Measurements from ENCODE around the gene DCAKD. TPM values are rescaled to one million over a fixed set of nuclear protein-coding genes. Genes with fewer than 3 reads are reported as not detected.

The DCAKD gene
- total and polyA plus RNA-seq, 9 donors = 19.8 to 62.3 (median 46.2) TPM

GRCh38 chr17:44983563-44983962 lies 67.9 kb downstream of the DCAKD start:
- H3K4me3 ChIP-seq = no peak overlapping the region
- intact Hi-C loops (cut with DNase I) = no loop called here
- WGBS, 3 donors = 92 to 93% (median 92%) methylated on average over 4 of the region's 4 CpGs

GRCh38 chr17:44982113-44982702 lies 69.2 kb downstream of the DCAKD start:
- no peak overlapping the region for H3K27ac ChIP-seq
- TF ChIP-seq CTCF (IDR thresholded peaks at IDR 0.05) = no peak
- no peak for TF ChIP-seq EP300 (IDR thresholded peaks at IDR 0.05)
- TF ChIP-seq POLR2A (IDR thresholded peaks at IDR 0.05) = no peak
- intact Hi-C loops (cut with DNase I) = no loop called here
- DNase-seq = no peak
- no peaks in the 10 kb centered on the region for H3K9me3 ChIP-seq
- no peaks in the 10 kb centered on the region for H3K36me3 ChIP-seq
- H3K4me3 ChIP-seq = no peak overlapping the region
- H3K27me3 ChIP-seq = no peaks in the 10 kb centered on the region
- 94 to 97% (median 97%) methylated on average over 3 of the region's 3 CpGs for WGBS, 3 donors
- peaks cover 20% of the 10 kb centered on the region for H3K4me1 ChIP-seq (ENCODE audit: insufficient read depth)

More at GRCh38 chr17:44983563-44983962, 67.9 kb downstream of the DCAKD start:
- no peaks in the 10 kb centered on the region for H3K36me3 ChIP-seq
- H3K4me1 ChIP-seq (ENCODE audit: insufficient read depth) = peaks cover 12% of the 10 kb centered on the region
- no peaks in the 10 kb centered on the region for H3K9me3 ChIP-seq
- no peak overlapping the region for H3K27ac ChIP-seq
- TF ChIP-seq EP300 (IDR thresholded peaks at IDR 0.05) = no peak
- no peak for TF ChIP-seq CTCF (IDR thresholded peaks at IDR 0.05)
- no peak for TF ChIP-seq POLR2A (IDR thresholded peaks at IDR 0.05)
- H3K27me3 ChIP-seq = no peaks in the 10 kb centered on the region
- DNase-seq = no peak

DNA sequence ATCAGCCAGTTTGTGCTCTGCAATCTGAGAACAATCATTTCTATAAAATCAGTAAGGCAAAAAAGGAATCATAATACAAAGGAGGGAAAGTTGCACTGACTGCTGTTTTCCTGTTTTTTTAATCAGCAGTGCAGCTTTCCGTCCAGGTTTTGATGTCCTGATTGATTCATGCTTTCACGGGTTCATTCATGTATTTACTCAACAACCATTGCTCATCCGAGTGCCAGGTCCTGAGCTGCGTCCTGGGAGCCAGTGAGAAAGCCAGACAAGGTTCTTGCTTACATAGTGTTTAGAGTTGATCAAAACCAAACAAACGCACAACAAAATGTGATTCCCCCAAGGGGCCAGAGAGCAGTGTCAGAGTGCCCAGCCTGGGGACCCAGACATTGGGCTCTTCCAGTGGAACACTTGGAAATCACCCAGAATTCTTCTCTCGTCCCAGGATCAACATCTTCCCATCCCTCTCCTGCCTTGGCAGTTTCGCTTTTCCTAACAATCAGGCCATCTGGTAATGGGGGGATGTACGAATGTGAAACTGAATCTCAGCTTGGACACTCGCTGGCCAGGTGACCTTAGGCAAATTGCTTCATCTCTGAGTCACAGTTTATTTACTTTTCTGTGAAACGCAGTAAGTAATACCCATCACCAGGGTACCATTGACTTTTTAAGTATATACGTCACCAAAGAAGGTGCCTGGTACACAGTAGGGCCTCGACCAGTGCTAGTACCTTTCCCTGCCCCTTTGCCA lies 70.0 kb downstream of the DCAKD start:
- no peak overlapping the region for H3K4me3 ChIP-seq
- H3K36me3 ChIP-seq = no peaks in the 10 kb centered on the region
- H3K4me1 ChIP-seq (ENCODE audit: insufficient read depth) = peaks cover 24% of the 10 kb centered on the region
- H3K27ac ChIP-seq = peak overlapping the region in 1 of 2 donors; percentile 19
- no peak for DNase-seq
- TF ChIP-seq CTCF (IDR thresholded peaks at IDR 0.05) (no peak), POLR2A (IDR thresholded peaks at IDR 0.05) (no peak), EP300 (IDR thresholded peaks at IDR 0.05) (no peak)
- WGBS, 3 donors = 23 to 45% (median 34%) methylated on average over 12 of the region's 12 CpGs
- intact Hi-C loops (cut with DNase I) = no loop called here
- no peaks in the 10 kb centered on the region for H3K27me3 ChIP-seq
- no peaks in the 10 kb centered on the region for H3K9me3 ChIP-seq

- H3K27ac ChIP-seq = peak overlapping the region; percentile 37 to 64
- H3K27me3 ChIP-seq = no peaks in the 10 kb centered on the region
- H3K9me3 ChIP-seq = no peaks in the 10 kb centered on the region
- DNase-seq = peak; percentile 68 to 80 (median 78)
- TF ChIP-seq EP300 (IDR thresholded peaks at IDR 0.05) (no peak), CTCF (IDR thresholded peaks at IDR 0.05) (no peak), POLR2A (IDR thresholded peaks at IDR 0.05) (no peak)
- H3K4me3 ChIP-seq = no peak overlapping the region
- no peaks in the 10 kb centered on the region for H3K36me3 ChIP-seq
- intact Hi-C loops (cut with DNase I) = loop anchor here in 1 of 4 donors (5.0 kb wide), 1 partner anchor 33 kb away; no protein-coding TSS in a partner anchor
- H3K4me1 ChIP-seq (ENCODE audit: insufficient read depth) = peaks cover 24% of the 10 kb centered on the region
- 11 to 12% (median 11%) methylated on average over 9 of the region's 9 CpGs for WGBS, 3 donors
These were observed 71.9 kb downstream of the DCAKD start for GRCh38 chr17:44979426-44979995.
